Measurements from ENCODE around the gene TOR1A.

Gene TOR1A

DNA sequence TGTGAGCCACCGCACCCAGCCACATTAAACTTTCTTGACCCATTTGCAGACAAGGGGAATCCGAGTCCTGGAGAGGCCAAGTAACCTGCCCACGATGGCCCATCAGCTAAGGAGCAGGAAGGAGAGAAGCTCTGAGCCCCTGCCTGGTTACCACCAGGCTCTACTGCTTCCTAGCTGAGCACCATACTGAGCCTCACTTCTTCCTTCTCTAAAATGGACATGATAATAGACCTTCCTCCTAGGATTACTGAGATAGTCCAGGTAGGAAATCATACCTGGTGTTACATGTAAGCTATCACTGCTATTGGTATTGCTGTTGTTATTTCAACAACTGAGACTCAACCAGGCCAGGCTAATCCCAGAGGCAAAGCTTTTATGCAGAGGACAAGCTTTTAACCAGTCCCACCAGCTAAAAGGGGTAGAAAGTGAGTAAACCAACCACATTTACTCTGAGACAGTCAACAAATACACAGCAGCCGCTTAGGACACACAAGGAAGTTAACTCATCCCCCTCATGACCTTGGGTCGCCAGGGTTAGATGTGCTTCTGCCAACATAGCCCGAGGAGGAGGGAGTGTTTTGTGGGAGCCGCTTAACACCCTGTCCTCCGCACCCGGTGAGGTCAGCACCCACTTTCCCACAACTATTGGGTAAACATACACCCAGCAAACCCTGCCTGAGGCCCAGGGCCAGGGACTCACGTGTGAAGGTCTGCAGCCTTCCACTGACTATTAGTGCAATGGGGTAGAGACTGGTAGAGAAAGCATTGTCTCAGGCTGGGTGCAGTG lies 50.5 kb downstream of the TOR1A start:
- TF ChIP-seq, protein P1, sequence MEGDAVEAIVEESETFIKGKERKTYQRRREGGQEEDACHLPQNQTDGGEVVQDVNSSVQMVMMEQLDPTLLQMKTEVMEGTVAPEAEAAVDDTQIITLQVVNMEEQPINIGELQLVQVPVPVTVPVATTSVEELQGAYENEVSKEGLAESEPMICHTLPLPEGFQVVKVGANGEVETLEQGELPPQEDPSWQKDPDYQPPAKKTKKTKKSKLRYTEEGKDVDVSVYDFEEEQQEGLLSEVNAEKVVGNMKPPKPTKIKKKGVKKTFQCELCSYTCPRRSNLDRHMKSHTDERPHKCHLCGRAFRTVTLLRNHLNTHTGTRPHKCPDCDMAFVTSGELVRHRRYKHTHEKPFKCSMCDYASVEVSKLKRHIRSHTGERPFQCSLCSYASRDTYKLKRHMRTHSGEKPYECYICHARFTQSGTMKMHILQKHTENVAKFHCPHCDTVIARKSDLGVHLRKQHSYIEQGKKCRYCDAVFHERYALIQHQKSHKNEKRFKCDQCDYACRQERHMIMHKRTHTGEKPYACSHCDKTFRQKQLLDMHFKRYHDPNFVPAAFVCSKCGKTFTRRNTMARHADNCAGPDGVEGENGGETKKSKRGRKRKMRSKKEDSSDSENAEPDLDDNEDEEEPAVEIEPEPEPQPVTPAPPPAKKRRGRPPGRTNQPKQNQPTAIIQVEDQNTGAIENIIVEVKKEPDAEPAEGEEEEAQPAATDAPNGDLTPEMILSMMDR (IDR thresholded peaks at IDR 0.05; ENCODE audit: extremely low read depth, missing control alignments): no peak
- DNase-seq (ENCODE audit: low spot score): no peak

DNA sequence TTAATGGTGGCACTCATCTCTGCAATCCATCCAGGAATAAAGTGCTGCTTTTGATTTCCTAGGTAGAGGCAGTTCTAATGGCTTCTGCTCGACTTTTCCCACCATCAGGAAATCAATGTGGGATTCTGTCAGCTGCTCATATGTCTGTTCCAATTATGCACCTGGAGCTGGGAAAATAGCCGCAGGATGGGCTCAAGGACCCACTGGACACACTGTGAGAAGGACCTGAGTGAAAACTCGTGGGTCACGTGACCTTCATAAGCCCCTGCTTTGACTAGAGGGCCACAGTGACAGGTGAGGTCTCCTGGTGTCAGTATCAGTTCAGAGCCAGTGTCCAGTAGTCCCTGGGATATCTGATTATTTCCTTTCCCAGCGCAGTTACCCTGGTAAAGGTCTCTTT lies 53.2 kb downstream of the TOR1A start:
- no peak for DNase-seq (ENCODE audit: low spot score)
- TF ChIP-seq, protein P1 (IDR thresholded peaks at IDR 0.05; ENCODE audit: extremely low read depth, missing control alignments): no peak

DNA sequence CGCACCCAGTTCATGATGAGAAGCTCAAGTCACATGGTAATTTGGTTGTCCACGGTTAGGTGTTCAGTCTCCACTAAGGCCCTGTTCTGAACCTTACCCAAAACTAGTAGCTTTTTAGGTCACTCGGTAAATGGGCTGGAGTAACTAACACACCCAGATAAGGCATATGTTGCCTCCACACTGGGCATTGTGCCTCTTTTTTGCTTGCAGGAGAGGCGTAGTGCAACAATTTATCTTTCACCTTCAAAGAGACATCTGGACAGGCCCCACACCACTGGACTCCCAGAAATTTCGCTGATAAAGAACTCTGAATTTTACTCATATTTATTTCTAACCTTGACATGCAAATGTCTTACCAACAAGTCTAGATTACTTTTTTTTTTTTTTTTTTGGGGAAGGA lies 54.3 kb downstream of the TOR1A start:
- TF ChIP-seq, protein P1 (IDR thresholded peaks at IDR 0.05; ENCODE audit: extremely low read depth, missing control alignments): no peak

DNA sequence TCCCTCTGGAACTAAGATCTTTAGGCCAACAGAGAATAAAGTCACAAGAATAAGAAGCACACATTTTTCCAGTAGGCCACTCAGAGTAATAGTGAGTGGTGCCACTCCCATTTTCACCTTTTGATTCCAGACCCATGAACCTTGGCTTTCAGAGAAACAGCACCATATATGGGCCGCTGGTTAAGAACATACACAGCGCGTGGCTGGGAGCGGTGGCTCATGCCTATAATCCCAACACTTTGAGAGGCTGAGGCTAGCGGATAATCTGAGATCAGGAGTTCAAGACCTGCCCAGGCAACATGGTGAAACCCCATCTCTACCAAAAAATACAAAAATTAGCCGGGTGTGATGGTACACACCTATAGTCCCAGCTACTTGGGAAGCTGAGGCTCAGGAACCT lies 55.5 kb downstream of the TOR1A start:
- TF ChIP-seq, protein P1 (IDR thresholded peaks at IDR 0.05; ENCODE audit: extremely low read depth, missing control alignments): no peak
- no peak for DNase-seq (ENCODE audit: low spot score)

More for the DNA sequence above, 54.3 kb downstream of the TOR1A start:
- no peak for DNase-seq (ENCODE audit: low spot score)

DNA sequence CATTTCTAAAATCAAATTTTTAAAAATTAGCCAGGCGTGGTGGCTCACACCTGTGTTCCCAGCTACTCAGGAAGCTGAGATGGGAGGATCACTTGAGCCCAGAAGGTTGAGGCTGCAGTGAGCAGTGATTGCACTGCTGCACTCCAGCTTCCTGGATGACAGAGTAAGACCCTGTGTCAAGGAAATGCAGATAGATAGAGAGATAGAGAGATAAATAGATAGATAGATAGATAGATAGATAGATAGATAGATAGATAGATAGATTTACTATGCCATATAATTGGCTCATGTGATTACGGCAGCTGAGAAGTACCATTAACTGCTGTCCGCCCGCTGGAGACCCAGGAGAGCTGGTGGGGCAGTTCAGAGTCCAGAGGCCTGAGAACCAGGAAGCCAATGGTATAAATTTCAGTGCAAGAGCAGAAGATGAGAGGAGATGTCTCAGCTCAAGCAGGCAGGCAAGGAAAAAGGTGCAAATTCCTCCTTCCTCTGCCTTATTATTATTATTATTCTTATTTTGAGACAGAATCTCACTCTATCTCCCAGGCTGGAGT lies 58.1 kb downstream of the TOR1A start:
- TF ChIP-seq, protein P1 (IDR thresholded peaks at IDR 0.05; ENCODE audit: extremely low read depth, missing control alignments): no peak
- no peak for DNase-seq (ENCODE audit: low spot score)

DNA sequence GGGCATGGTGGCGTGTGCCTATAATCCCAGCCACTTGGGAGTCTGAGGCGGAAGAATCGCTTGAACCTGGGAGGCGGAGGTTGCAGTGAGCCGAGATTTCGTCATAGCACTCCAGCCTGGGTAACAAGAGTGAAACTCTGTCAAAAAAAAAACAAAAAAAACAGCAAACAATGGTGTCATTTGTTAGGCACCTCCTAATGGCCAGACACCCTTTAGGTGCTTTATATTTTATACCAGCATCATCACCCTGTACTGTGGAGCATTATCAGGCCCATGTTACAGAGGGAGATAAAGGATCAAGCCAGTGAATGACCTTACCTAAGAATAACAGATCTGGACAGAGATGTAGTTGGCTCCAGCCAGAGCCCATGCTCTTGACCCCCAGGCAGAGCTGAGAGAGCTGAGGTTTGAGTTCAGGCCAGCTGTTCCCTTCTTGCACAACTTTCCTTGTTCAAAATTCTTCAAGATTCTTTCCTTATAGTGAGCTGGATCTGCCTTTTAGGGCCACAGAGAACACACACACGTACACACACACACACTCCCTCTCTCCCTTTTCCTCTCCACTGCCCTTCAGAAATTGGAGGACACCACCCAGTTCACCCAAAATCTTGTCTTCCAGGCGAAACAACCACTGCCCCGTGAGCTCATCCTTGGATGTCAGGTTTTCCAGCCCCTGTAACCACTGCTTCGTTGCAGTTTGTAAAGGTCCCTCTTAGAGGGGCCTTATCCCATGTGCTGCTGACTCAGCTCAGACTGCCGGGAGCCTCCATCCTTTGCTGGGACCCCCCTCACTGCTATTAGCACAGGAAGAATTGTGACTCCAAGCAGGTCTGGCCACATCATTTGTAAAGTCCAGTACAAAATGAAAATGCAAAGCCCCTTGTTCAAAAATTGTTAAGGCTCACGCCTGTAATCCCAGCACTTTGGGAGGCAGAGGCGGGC lies 60.7 kb downstream of the TOR1A start:
- DNase-seq (ENCODE audit: low spot score): no peak

More for the DNA sequence above, 60.7 kb downstream of the TOR1A start:
- TF ChIP-seq, protein P1 (IDR thresholded peaks at IDR 0.05; ENCODE audit: extremely low read depth, missing control alignments): no peak

Data from GM20000 (cell line).